ENCODE data around the gene LTO1.
"Not testable (repeated sequence)": the region's sequence is repeated elsewhere in the genome, so short reads cannot be mapped to it uniquely, and the experiment has no call there.

The LTO1 gene

GRCh38 chr11:69695581-69695980, 20.4 kb upstream of the LTO1 start:
- no peak for DNase-seq (ENCODE audit: low read depth)

GRCh38 chr11:69694781-69695180, 19.6 kb upstream of the LTO1 start:
- in situ Hi-C loops (cut with HindIII; ENCODE audit: low sequenced_read_pairs) = no loop called here
- DNase-seq (ENCODE audit: low read depth) = no peak
- H3K4me3 ChIP-seq (ENCODE audit: low read depth, low read length) = no peak overlapping the region
- TF ChIP-seq CTCF (IDR thresholded peaks at IDR 0.05; ENCODE audit: low read depth, low read length, missing control alignments) = no peak

More at GRCh38 chr11:69695581-69695980, 20.4 kb upstream of the LTO1 start:
- in situ Hi-C loops (cut with HindIII; ENCODE audit: low sequenced_read_pairs) = no loop called here
- H3K4me3 ChIP-seq (ENCODE audit: low read depth, low read length) = no peak overlapping the region
- TF ChIP-seq CTCF (IDR thresholded peaks at IDR 0.05; ENCODE audit: low read depth, low read length, missing control alignments) = no peak

GRCh38 chr11:69692422-69692821, 17.3 kb upstream of the LTO1 start:
- TF ChIP-seq CTCF (IDR thresholded peaks at IDR 0.05; ENCODE audit: low read depth, low read length, missing control alignments) = no peak
- in situ Hi-C loops (cut with HindIII; ENCODE audit: low sequenced_read_pairs) = no loop called here
- no peak overlapping the region for H3K4me3 ChIP-seq (ENCODE audit: low read depth, low read length)
- no peak for DNase-seq (ENCODE audit: low read depth)

GRCh38 chr11:69691463-69691862, 16.3 kb upstream of the LTO1 start:
- TF ChIP-seq CTCF (IDR thresholded peaks at IDR 0.05; ENCODE audit: low read depth, low read length, missing control alignments) = no peak
- DNase-seq (ENCODE audit: low read depth) = no peak
- H3K4me3 ChIP-seq (ENCODE audit: low read depth, low read length) = no peak overlapping the region
- in situ Hi-C loops (cut with HindIII; ENCODE audit: low sequenced_read_pairs) = no loop called here

- H3K4me3 ChIP-seq (ENCODE audit: low read depth, low read length) = no peak overlapping the region
- no peak for DNase-seq (ENCODE audit: low read depth)
- in situ Hi-C loops (cut with HindIII; ENCODE audit: low sequenced_read_pairs) = no loop called here
- TF ChIP-seq CTCF (IDR thresholded peaks at IDR 0.05; ENCODE audit: low read depth, low read length, missing control alignments) = no peak
Observed at GRCh38 chr11:69689484-69690319, 14.5 kb upstream of the LTO1 start.

- H3K4me3 ChIP-seq (ENCODE audit: low read depth, low read length); DNase-seq (ENCODE audit: low read depth); in situ Hi-C loops (cut with HindIII; ENCODE audit: low sequenced_read_pairs): not testable (repeated sequence)
Observed at GRCh38 chr11:69687969-69688771, 13.0 kb upstream of the LTO1 start.

GRCh38 chr11:69686856-69687255, 11.7 kb upstream of the LTO1 start:
- no peak for TF ChIP-seq CTCF (IDR thresholded peaks at IDR 0.05; ENCODE audit: low read depth, low read length, missing control alignments)
- DNase-seq (ENCODE audit: low read depth) = no peak
- no peak overlapping the region for H3K4me3 ChIP-seq (ENCODE audit: low read depth, low read length)
- in situ Hi-C loops (cut with HindIII; ENCODE audit: low sequenced_read_pairs) = no loop called here
